ENCODE measurements around the gene WDR82. TPM values are rescaled to one million over a fixed set of nuclear protein-coding genes. Genes with fewer than 3 reads are reported as not detected.

Gene WDR82
- total and polyA plus RNA-seq, 2 donors (not counting 1 experiment from before 2014, with no cell fraction given) = 71.2 to 77.7 TPM

DNA sequence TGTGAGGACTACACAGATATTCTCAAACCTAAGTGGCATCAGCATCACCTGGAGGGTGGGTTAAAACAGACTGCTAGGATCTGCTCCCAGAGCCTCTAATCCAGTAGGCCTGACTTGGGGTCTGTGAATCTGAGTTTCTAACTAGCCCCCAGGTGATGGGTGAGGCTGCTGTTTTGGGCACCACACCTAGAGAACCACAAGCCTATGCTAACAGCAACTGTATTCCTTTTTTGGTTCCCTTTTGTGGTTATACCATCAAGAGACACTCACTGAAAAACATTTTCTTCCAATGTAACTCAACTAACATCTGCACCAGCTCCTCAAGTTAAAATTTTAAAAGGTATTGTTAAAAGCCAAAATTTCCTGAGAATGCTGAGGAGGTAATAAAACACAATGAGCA lies 16.0 kb downstream of the WDR82 start:
- H3K9ac ChIP-seq (ENCODE audit: insufficient read depth, low read length) = no peak overlapping the region
- H3K27me3 ChIP-seq (ENCODE audit: control insufficient read depth, insufficient read depth, low read length) = no peaks in the 10 kb centered on the region
- H3K36me3 ChIP-seq (ENCODE audit: control insufficient read depth, insufficient read depth, low read length) = peaks cover 23% of the 10 kb centered on the region
- no peak for TF ChIP-seq EZH2 (IDR thresholded peaks at IDR 0.05; ENCODE audit: low read length, missing control alignments)
- TF ChIP-seq, protein P1, sequence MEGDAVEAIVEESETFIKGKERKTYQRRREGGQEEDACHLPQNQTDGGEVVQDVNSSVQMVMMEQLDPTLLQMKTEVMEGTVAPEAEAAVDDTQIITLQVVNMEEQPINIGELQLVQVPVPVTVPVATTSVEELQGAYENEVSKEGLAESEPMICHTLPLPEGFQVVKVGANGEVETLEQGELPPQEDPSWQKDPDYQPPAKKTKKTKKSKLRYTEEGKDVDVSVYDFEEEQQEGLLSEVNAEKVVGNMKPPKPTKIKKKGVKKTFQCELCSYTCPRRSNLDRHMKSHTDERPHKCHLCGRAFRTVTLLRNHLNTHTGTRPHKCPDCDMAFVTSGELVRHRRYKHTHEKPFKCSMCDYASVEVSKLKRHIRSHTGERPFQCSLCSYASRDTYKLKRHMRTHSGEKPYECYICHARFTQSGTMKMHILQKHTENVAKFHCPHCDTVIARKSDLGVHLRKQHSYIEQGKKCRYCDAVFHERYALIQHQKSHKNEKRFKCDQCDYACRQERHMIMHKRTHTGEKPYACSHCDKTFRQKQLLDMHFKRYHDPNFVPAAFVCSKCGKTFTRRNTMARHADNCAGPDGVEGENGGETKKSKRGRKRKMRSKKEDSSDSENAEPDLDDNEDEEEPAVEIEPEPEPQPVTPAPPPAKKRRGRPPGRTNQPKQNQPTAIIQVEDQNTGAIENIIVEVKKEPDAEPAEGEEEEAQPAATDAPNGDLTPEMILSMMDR (conservative IDR thresholded peaks at IDR 0.05 in 1 of 2, IDR thresholded peaks at IDR 0.05 in 1 of 2; ENCODE audit: low read depth in 1 of 2, low read length in 2 of 2) = no peak
- no peaks in the 10 kb centered on the region for H3K4me1 ChIP-seq (ENCODE audit: control insufficient read depth, extremely low read depth, insufficient read depth, low read length)
- DNase-seq (ENCODE audit: low read depth in 2 of 2) = no peak
- H3K27ac ChIP-seq (ENCODE audit: insufficient read depth, low read length) = no peak overlapping the region
- no peak overlapping the region for H3K4me2 ChIP-seq (ENCODE audit: extremely low read depth, insufficient read depth, low read length)
- peaks cover 19% of the 10 kb centered on the region for H3K79me2 ChIP-seq (ENCODE audit: control insufficient read depth, insufficient read depth, low read length)
- peaks cover 2% of the 10 kb centered on the region for H4K20me1 ChIP-seq (ENCODE audit: control insufficient read depth, extremely low read depth, insufficient read depth, low read length)
- H3K9me3 ChIP-seq (ENCODE audit: control insufficient read depth, insufficient read depth, low read depth, low read length) = no peaks in the 10 kb centered on the region
- H2AFZ ChIP-seq (ENCODE audit: low read length) = no peak overlapping the region
- H3K4me3 ChIP-seq (replicated peaks in 1 of 4; ENCODE audit: control extremely low read depth in 1 of 4, insufficient read depth in 1 of 4, low read depth in 3 of 4, low read length in 4 of 4) = no peak overlapping the region

DNA sequence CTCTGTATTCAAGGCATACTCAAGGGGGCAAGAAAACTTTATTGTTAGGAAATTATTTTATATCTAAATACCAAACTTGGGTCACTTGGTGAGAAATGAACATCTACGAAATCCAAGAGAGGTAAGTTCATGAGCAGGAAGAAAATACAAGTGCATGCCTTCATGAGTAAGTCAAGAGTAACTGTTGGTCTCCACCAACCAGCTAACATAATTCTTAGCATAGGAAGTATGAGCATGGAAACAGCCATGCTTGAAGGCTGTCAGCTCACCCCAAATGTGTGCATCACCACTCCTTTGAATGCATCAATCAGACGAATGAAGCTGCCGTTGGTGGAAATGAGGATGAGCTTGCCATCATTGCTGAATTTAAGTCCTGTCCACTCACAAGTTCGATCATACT lies 19.0 kb downstream of the WDR82 start:
- Histone ChIP-seq H3K27ac (ENCODE audit: insufficient read depth, low read length) (no peak overlapping the region), H3K4me2 (ENCODE audit: extremely low read depth, insufficient read depth, low read length) (no peak overlapping the region), H3K9me3 (ENCODE audit: control insufficient read depth, insufficient read depth, low read depth, low read length) (no peaks in the 10 kb centered on the region), H2AFZ (ENCODE audit: low read length) (no peak overlapping the region), H4K20me1 (ENCODE audit: control insufficient read depth, extremely low read depth, insufficient read depth, low read length) (peaks cover 2% of the 10 kb centered on the region), H3K9ac (ENCODE audit: insufficient read depth, low read length) (no peak overlapping the region), H3K4me3 (replicated peaks in 1 of 4; ENCODE audit: control extremely low read depth in 1 of 4, insufficient read depth in 1 of 4, low read depth in 3 of 4, low read length in 4 of 4) (no peak overlapping the region), H3K27me3 (ENCODE audit: control insufficient read depth, insufficient read depth, low read length) (no peaks in the 10 kb centered on the region), H3K4me1 (ENCODE audit: control insufficient read depth, extremely low read depth, insufficient read depth, low read length) (no peaks in the 10 kb centered on the region), H3K36me3 (ENCODE audit: control insufficient read depth, insufficient read depth, low read length) (peaks cover 30% of the 10 kb centered on the region), H3K79me2 (ENCODE audit: control insufficient read depth, insufficient read depth, low read length) (peaks cover 13% of the 10 kb centered on the region)
- DNase-seq (ENCODE audit: low read depth in 2 of 2) = no peak
- TF ChIP-seq, protein P1 (conservative IDR thresholded peaks at IDR 0.05 in 1 of 2, IDR thresholded peaks at IDR 0.05 in 1 of 2; ENCODE audit: low read depth in 1 of 2, low read length in 2 of 2) = no peak
- TF ChIP-seq EZH2 (IDR thresholded peaks at IDR 0.05; ENCODE audit: low read length, missing control alignments) = no peak

DNA sequence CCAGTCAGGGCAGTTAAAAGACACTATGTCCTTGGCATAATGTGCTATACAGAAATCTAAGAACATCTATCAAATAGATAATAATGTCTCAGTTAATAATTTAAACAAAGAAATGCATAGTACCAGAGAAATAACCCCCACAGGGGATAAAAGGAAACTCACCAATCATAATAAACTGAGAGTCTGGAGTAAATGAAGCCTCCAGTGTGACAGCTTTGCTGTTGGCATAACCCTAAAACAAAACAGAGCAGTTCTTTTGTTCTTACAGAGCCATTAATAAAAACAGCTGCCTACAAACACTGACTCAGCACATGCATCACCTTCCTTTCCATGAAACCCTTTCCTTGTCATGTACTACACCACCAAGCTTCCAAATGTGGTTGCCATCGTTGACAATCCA lies 19.4 kb downstream of the WDR82 start:
- peaks cover 30% of the 10 kb centered on the region for H3K36me3 ChIP-seq (ENCODE audit: control insufficient read depth, insufficient read depth, low read length)
- no peak overlapping the region for H3K27ac ChIP-seq (ENCODE audit: insufficient read depth, low read length)
- H3K4me1 ChIP-seq (ENCODE audit: control insufficient read depth, extremely low read depth, insufficient read depth, low read length) = no peaks in the 10 kb centered on the region
- H3K27me3 ChIP-seq (ENCODE audit: control insufficient read depth, insufficient read depth, low read length) = no peaks in the 10 kb centered on the region
- H3K9me3 ChIP-seq (ENCODE audit: control insufficient read depth, insufficient read depth, low read depth, low read length) = no peaks in the 10 kb centered on the region
- H3K4me2 ChIP-seq (ENCODE audit: extremely low read depth, insufficient read depth, low read length) = no peak overlapping the region
- DNase-seq (ENCODE audit: low read depth in 2 of 2) = peak in 1 of 2 donors; percentile 58
- no peak for TF ChIP-seq EZH2 (IDR thresholded peaks at IDR 0.05; ENCODE audit: low read length, missing control alignments)
- TF ChIP-seq, protein P1 (conservative IDR thresholded peaks at IDR 0.05 in 1 of 2, IDR thresholded peaks at IDR 0.05 in 1 of 2; ENCODE audit: low read depth in 1 of 2, low read length in 2 of 2) = no peak
- no peak overlapping the region for H3K9ac ChIP-seq (ENCODE audit: insufficient read depth, low read length)
- peaks cover 2% of the 10 kb centered on the region for H4K20me1 ChIP-seq (ENCODE audit: control insufficient read depth, extremely low read depth, insufficient read depth, low read length)
- no peak overlapping the region for H2AFZ ChIP-seq (ENCODE audit: low read length)
- peaks cover 11% of the 10 kb centered on the region for H3K79me2 ChIP-seq (ENCODE audit: control insufficient read depth, insufficient read depth, low read length)
- no peak overlapping the region for H3K4me3 ChIP-seq (replicated peaks in 1 of 4; ENCODE audit: control extremely low read depth in 1 of 4, insufficient read depth in 1 of 4, low read depth in 3 of 4, low read length in 4 of 4)

All from fibroblast of lung (primary cell).